HG02610 (cell line): ENCODE results near the gene RPL14.
A peak's percentile ranks its signal among the peaks of the same experiment; 100 is the strongest.
"Not testable (repeated sequence)": the region's sequence is repeated elsewhere in the genome, so short reads cannot be mapped to it uniquely, and the experiment has no call there.

Experiments
- ATAC-seq: cut with Tn5 transposase; IDR thresholded peaks from one replicate; pipeline ENCODE4 v1.9.1; 2021; ENCODE audit warnings: mild to moderate bottlenecking, moderate library complexity; ENCODE audit not compliant: unreplicated experiment

Gene RPL14

DNA sequence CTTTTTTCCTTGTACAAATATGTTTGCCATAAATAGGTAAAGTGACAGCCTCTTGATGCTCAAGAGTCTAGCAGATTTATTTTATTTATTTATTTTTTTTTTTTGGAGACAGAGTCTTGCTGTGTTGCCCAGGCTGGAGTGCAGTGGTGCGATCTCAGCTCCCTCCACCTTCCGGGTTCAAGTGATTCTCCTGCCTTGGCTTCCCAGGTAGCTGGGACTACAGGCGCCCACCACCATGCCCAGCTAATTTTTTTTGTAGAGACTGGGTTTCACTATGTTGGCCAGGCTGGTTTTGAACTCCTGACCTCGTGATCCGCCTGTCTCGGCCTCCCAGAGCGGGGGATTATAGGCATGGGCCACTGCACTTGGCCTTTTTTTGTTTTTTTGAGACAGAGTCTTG lies 5.7 kb downstream of the RPL14 start:
- ATAC-seq = not testable (repeated sequence)

DNA sequence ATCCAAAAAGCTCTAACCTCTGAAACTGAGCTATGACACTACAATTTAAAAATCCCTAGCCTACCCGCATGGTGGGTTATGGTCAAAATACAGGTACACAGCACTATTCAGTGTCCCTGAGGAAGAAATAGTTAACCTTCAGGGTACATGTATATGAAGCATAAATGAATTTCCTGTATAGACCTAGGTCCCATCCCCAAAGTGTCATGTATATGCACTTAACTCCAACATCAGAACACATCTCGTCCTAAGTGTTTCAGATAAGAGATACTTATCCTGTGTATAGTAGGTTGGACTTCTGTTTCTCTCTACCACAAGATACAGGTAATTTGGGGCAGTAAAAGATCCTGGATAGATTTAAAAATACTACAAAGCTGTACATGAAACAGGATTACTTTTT lies 6.4 kb downstream of the RPL14 start:
- ATAC-seq = no peak

DNA sequence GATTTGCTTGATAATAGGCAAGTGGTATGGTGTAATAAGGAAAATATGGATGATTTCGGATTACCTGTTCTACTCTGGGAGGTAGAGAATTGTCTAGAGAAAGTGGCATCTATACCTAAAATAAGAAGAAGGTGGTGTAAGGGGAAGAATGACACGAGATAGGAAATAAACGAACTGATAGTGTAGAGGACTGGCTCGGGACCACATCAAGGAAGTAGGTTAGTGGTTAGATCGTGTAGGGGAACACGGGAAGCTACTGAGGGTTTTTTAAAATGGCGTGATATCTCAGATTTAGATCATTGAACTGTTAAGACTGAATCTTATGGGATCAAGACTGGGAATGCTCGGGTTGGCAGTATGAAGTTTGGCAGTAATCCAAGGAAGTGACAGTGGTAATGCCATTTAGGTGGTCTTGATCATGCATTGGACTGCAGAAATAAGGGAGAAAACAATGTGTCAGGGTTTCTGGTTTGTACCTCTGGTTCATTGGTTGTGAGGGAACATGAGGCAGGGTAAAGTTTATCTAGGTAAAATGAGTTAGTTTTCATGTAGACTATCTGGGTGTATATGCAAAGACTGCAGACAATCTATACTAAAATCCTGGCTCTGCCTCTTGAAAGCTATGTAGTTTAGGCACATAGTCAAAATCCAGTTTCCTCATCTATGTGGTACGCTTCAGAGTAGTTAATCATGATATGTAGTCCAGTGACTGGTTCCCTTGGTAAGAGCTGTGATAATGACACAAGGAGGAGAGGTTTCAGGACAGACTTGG lies 7.4 kb downstream of the RPL14 start:
- no peak for ATAC-seq

DNA sequence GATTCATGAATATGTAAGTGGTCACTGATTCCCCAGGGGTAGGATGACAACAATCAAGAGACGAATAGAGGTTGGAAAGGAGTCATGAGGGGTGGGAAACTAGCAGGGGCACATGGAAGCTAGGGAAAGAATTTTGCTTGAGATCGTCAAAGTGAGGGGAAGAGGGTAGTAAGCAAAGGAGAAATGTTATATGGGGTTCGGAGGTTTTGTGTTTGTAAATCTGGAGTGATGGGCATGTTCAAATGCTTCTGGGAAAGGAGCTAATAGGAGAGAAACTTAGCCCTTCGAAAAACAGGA lies 7.9 kb downstream of the RPL14 start:
- no peak for ATAC-seq

DNA sequence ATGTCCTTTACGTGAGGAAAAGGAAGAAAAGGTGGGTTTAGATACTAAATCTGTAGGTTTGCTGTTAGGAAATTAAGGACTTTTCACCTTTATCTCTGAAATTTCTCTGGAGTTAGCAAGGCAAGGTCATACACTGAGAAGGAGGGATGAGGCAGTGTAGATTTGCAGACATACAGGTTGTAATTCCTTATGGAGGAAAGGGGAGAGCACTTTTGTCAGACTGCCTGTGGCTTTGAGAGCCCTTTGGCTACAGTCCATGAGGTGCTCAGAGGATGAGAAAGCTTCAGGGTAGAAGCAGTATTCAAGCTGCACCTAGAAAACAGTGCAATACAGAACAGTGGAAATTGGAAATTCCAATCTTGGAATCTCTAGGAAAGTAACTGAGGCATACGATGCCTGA lies 8.3 kb downstream of the RPL14 start:
- no peak for ATAC-seq

DNA sequence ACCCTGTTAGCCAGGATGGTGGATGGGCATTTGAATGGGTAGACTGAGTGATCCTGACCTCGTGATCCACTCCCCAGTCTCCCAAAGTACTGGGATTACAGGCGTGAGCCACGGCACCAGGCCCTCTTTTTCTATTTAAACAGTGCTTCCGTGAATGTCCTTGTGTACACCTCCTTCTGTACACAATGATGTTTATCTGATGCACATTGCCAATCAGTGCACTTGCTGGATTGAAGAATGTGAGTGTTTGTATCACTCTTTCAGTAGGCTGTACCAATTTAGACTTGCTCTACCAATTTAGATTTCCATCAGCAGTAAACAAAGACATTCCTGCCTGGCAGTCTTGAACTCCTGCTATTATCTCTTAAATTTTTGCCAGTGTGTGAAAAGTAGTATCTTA lies 10.9 kb downstream of the RPL14 start:
- ATAC-seq = no peak

DNA sequence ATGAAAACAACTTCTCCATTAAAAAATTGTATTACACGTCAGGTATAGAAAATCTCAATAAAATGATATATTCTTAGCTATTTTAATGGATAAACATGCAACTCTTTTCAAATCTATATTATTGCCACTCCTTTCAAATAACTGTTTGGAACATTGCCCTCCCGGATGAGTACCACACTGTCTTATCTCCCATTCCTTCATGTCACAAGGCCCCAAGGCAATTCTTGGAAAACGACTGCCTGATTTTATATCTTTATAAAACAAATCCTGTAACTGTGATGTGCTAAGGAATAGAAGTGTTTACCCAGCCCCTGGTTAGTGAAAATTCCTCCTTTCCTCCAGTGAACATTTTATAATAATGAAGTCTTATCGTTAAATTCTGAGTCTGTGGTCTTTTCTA lies 13.6 kb downstream of the RPL14 start:
- no peak for ATAC-seq

DNA sequence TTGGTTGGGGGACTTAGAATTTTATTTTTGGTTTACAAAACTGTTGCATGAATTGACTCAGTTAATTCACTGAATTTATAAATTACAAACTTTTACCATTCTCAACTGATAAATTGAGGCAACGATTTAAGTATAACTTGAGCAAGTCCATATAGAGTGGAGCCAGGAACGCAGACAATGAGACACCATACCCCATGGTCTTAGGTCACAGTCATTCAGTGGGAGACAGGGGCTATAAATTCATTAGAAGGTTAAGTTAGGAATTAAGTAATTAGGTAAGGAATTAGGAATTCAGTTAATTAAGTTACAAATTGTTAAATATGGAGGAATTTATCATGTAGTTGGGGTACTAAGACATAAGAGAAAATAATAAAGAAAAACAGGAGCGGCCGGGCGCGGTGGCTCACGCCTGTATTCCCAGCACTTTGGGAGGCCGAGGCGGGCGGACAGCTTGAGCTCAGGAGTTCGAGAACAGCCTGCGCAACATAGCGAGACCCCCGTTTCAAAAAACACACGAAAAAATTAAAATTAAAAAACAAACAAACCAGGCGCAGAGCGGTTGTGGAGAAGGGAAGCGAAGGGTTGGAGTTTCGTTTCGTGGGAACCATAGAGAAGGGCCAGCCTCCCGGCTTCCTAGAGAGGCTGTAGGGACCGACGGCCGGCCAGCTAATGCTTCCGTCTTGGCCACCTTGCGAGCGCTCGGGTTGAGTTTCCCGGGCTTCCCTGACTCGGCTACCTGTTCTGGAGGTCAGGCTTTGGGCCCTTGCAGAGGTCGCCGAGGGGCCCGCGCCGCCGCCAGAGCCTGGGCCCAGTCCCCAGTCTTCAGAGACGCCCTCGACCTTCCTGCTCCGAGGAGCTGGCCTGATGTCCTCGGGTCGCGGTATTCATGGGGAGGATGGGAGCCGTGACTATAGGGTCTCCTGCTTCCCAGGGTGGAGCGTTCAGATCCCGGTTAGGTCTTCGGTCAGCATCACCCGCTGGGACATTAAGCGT lies 19.6 kb downstream of the RPL14 start, which contains the start of gene ZNF619:
ZNF619 (plus strand) TSS at position 645 of the 993 bp plus-strand sequence. CDS start 858 bp downstream, outside the sequence.
- peak; percentile 87 for ATAC-seq

DNA sequence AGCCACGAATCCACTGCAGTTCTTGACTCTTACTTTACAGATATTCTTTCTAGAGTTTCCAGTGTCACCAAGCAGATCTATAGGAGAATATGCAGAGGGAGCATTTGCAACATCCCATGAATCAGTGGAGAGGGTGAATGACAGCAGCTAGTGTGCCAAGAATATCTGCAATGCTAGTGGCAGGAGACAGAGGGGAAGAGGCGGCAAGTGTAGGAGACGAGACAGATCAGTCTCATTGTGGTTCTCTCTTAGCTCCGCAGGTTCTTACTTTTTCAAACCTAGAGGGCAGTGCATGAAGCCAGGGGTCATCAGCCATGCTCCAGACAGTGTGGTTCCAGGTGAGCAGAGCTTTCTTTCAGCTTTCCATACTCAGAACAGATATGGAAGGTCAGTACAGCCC lies 20.5 kb downstream of the RPL14 start:
- ATAC-seq = no peak

DNA sequence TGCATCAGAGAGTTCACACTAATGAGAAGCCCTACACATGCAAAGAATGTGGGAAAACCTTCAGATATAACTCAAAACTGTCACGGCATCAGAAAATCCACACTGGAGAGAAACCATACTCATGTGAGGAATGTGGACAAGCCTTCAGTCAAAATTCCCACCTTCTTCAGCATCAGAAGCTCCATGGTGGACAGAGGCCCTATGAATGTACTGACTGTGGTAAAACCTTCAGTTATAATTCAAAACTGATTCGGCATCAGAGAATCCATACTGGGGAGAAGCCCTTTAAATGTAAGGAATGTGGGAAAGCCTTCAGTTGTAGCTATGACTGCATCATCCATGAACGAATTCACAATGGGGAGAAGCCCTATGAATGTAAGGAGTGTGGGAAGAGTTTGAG lies 30.0 kb downstream of the RPL14 start:
- ATAC-seq = no peak

DNA sequence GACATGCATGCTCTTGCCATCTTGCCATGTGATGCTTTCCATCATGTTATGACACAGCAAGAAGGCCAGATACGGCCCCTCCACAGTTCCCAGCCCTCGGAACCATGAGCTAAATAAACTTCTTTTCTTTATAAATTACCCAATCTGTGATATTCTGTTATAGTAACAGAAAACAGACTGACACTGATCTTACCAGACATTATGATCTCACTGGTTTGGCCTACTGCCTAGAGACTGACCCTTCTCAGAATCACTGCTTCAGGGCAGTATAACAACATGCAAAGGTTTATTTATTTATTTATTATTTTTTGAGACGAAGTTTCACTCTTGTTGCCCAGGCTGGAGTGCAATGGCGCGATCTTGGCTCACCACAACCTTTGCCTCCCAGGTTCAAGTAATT lies 33.8 kb downstream of the RPL14 start:
- ATAC-seq = no peak

DNA sequence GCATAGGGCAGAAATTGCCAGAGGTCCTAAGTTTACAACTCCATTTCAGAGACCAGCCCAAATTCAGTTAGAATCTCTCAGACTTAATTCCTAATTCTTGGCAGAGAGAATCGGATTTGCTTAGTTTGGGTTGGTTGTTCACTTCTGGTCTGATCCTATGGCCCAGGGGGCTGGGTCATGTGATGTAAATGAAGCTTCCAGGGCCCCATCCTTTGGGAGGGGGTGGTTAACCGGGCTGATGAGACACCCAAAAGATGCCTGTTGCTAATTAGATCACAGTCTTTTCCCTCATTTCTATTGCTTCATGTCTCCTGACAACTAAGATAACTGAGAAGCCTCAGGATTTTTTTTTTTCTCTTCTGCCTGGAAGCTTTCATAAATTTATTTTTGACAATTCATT lies 37.6 kb downstream of the RPL14 start:
- no peak for ATAC-seq

DNA sequence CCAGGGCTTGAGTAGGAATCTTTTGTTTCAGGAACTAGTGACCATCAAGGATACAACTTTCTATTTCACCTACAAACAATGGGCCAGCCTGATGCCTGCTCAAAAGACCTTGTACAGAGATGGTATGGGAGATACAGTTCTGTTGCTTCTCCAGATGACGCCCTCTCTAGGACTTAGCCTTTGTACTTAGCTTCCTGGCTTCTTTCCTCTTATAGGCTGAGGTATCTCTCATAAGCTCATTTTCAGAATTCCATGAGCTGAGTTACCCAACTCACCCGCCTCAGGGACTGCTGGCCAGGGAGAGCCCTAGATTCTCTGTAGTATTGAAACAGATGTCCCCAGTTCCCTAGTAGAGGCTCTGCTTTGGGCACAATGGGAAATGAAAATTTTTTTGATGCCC lies 40.1 kb downstream of the RPL14 start:
- no peak for ATAC-seq

DNA sequence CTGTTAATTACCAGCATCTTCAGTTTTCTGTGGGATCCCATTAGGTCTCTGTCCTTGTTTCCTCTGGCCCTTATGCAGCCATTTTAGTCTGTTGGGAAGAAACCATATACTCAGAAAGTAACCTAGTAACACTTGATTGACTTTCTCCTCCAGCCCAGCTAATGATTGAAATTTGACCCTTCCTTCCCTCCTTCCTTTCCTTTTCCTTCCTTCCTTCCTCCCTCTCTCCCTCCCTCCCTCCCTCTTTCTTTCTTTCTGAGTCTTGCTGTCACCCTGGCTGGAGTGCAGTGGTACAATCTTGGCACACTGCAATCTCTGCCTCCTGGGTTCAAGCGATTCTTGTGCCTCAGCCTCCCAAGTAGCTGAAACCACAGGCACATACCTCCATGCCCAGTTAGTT lies 42.8 kb downstream of the RPL14 start:
- no peak for ATAC-seq

DNA sequence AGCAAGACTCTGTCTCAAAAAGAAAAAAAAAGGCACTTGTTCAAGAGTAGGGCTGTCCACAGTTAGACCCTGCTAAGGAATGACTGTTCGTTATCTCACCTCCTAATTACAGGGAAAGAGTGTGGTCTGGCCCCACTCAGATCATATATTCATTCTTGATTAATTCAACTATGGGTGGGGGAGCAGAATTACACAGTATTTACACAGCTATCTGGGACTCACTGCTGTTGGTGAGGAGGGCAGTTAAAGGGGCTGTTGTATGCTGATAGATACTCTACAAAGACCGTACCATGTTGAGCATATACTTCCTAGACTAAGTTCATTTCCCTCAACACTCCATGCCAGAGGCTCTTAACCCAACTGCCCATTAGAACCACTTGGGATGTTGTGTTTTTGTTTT lies 44.9 kb downstream of the RPL14 start:
- ATAC-seq = no peak

DNA sequence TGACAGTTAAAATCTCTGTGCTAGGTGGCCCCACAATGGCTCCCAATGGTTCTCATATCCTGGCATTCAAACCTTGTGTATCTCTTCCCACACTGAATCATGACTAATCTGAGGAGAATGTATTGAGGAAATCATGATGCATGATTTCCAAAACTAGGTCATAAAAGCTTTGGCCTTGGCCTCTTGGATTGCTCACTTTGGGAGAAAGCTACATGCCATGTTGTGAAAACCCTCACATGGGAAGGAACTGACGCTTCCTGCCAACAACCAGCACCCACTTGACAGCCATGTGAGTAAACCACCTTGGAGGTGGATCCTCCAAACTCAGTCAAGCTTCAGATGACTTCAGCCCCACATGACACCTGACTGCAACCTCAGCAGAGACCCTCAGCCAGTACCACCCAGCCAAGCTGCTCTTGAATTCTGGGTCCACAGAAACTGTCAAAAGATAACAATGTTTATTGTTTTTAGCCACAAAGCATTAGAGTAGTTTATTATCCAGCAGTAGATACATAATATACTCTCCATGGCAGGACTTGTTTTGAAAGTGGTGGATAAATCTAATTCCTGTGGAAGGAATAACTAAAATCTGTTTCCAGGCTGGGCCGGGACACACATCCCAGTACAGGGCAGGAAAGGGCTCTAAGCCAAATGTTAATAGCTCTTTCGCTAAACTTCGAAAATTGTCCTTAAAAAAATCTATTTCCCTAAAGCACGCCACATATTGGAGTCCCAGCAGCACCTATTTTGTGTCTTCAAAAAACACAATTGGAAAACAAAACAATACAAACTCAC lies 47.7 kb downstream of the RPL14 start:
- ATAC-seq = no peak

DNA sequence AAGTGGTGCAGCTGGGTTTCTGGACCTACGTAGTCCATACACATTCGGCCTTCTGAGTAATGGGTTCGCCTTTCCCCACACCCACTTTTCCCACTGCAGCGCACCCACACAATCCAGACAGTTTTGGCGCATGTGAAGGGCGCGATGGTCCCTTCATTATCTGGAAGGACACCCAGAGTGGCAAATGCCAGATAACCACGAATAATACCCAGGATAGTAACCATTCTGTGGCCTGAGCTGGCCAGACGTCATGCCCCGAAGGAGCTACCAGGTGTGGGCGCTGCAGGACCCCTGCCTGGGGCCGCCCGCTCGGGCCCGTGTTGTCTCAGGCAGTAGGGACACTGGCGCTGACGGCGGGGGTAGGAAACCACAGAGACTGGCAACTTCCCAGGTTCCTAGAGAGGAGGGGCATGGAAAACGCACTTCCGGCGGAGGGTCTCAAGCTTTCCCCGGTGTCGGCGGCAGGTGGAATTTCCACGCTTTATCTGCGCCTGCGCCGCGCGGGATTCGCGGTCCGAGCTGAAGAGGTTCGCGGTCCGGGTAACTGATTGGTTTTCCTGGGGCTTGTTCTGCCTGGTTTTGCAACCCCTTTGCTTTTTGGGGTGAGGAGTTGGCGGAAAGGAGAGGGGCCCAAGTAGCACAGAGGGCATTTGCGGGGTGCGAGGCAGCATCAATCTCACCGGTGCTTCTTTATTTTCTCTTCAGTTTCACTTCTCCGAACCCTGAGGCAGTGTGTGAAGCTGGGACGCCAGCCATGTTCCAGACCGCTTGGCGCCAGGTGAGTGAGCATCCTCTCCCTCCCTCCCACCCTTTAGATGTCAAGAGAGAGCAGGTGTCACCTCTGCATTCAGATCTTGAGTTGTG lies 48.7 kb downstream of the RPL14 start, which contains the start of gene ZNF620:
ZNF620 (plus strand) TSS at position 441 of the 864 bp plus-strand sequence; CDS start at position 755, 314 bp downstream.
- peak; percentile 68 for ATAC-seq

DNA sequence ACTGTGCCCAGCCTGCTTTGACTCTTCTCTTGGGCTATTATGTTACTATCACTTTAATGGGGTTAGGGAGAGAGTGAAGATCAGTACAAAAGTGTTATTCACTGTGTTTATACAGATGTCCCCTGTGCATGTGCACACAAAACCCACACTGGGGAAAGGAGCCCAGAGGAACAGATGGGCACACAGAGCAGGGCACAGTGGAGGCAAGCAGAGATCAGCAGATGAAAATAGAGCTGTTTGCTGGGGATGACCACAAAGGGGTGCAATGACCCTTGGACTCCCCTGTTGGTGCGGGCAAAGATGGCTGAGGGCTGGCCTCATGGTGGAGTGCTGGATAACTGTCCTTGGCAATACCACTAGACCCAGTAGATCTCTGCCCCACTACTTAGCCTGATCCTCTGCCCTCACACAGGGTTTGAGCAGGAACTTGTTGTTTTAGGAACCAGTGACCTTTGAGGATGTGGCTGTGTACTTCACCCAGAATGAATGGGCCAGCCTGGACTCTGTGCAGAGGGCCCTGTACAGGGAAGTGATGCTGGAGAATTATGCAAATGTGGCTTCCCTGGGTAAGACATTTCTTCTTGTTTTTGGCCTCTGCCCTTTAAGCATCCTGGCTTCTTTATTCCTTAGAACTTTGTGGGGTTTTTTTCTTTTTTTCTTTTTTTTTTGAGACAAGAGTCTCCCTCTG lies 54.0 kb downstream of the RPL14 start:
- ATAC-seq = no peak

DNA sequence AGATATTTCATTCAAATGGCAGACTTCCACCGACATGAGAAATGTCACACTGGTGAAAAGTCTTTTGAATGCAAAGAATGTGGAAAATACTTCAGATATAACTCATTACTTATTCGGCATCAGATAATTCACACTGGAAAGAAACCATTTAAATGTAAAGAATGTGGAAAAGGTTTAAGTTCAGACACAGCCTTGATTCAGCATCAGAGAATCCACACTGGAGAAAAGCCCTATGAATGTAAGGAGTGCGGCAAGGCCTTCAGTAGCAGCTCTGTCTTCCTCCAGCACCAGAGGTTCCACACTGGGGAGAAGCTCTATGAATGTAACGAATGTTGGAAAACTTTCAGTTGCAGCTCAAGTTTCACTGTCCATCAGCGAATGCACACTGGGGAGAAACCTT lies 59.1 kb downstream of the RPL14 start:
- ATAC-seq = no peak

DNA sequence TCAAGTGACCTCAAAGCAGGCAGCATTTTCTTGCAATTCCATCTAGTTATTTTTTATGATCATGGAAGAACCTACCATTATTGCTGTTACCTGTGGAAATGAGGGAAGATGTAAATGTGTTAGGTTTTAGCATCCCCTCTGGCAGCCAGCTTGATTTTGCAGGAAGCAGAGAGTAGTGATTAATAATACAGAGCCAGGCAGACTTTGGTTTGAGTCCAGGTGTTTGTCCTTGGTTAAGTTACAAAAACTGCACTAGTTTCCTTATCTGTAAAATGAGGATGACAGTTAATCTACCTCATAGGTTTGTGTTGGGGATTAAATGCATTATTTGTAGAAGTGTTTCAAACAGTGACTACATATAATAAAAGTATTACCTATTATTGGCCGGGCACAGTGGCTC lies 60.9 kb downstream of the RPL14 start:
- ATAC-seq = no peak
